GM21786 (cell line): ENCODE measurements around the gene ARHGEF4.
A peak's percentile ranks its signal among the peaks of the same experiment; 100 is the strongest.

Experiments used
- ATAC-seq: cut with Tn5 transposase; IDR thresholded peaks from one replicate; pipeline ENCODE4 v1.9.1; 2021; ENCODE audit not compliant: unreplicated experiment

Gene ARHGEF4

DNA sequence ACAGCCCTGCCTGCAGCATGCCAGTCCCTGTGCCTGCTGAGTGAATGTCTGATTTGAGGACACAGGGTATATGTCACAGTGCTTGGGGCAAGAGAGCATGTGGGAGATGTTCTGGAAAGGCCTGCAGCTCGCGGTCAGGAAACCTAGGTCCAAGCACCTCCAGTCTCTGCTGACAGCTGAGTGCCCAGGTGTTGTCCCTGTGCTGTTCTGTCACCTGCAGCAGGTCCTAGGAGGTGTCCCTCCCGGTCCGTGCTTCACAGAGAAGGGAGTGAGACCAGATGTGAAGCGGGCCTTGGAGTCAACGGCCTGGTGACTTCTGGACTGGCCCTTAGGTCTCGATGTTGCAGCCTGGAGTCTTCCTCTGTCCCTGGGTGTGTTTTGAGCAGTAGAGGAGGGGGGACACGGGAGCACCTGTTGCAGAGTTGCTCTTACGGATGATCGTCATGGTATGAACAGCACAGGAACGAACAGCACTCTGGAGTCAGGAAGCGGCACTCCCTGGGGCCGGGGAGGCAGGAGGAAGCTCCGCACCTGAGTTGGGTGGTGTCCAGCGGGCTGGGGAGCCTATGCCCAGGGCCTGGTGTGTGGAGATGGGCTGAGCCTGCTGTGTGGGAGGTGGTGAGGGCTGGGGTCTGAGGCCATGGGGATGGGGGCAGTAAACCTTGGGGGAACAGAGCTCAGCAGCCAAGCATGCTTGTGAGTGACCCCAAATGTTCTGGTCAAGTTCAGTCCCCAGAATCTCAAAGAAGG, 21.6 kb upstream of the ARHGEF4 start:
- ATAC-seq = no peak

DNA sequence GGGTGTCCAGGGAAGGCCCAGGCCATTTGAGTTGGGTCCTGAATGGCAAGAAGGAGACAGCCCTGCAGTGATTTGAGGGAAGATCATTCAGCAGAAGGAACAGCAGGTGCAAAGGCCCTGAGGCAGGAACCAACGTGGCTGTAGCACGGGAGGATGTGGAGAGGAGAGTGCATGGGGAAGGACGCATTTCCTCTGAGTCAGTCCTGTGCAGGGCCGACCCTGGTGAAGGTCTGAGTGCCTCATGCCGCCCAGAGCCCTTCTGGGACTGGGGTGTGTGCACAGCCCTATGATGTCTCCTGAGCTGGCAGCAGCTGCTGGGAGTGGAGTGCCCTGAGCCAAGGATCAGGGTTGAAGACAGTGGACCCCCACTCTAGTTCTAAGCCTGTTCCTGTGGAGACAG, 17.9 kb upstream of the ARHGEF4 start:
- ATAC-seq = no peak

DNA sequence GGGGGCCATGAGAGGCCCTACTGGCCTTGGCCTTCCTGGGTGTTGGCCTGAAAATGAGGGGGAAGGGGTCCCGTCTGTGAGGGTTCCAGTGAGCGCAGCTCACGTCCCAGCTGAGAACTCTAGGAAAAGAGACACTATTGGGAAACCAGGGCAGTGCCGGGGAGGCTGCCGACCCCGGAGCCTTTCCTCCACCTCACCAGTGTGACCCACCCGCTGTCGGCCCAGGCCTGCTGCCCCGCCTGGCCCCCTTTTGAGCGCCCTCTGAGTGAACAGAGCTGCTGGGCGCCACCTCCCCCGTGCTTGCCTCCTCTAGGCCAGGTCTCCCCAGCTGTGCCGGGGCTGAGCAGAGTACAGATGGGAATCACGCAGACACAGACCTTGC, 17.5 kb upstream of the ARHGEF4 start:
- no peak for ATAC-seq

DNA sequence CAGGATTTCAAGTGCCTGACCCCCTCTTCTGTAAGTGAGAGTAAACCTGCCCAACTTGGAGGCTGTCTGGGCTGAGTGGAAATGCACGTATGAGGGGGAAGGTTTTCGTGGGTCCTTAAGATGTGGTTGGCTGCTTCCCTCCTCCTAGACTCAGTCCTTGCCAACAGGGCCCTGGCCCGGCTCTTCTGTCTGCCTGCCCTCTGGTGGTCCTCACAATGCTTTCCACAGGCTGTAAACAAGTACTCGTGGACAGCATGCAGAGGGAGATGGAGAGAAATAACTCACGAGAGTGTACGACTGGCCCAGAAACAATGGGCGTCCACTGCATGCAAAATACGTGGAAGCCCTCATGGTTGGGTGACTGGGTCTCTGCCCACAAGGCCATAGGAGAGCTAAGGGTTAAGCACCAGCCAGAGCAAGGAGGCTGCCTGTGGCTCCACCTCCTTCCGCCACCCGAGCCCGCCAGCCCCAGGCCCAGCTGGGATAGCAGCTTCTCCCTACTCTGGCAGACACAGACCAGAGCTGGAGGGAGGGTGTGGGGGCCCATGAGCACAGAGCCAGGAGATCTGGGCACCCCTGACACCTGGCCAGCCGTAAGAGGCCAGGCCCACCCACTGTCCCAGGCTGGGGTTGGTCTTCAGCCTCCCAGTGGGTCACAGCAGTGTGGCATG, 17.0 kb upstream of the ARHGEF4 start:
- ATAC-seq = no peak

DNA sequence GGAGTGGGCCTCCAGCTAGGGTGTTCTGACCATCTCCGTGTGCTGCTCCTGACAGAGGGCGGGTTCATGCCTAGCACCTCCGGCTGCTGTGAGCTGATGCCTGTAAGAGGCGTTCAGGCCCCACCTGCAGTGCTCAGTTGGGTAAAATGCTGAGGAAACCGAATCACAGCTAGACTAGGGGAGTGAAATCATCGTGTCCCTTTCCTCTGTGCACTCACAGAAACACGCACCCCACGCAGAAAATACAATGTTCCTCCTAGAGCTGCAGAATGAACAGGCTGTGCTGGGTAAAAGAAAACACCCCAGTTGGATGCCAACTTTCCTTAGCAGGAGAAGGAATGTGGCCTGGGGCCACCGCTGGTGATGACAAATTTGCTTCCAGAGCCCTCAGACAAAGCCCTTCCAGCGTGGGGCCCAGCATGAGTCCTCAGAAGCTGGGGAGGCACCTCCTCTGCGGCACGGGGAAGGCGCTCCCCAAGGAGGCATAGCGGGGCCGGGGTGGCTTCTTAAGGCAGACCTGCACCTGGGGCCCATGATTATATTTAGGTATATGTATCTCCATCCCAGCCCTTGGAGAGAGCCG, 16.3 kb upstream of the ARHGEF4 start:
- ATAC-seq = no peak

DNA sequence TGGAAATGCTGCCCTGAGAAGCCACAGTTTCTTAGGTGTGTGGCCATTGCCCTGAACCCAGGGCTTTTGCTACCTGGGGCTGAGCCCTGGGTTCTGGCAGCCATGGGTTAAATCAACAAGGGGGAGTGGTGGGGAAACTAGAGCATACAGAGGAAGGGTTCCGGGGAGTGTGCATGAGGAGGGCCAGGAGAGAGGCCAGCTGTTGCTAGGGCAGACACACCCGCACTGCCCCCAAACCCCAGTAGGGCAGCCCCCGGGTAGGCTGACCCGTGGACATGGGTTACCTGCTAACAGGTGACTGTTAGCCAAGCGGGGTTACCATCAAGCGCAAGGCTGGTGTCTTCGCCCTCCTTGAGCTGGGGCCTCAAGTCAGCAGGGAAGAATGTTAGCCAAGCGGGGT, 14.8 kb upstream of the ARHGEF4 start:
- ATAC-seq = no peak

DNA sequence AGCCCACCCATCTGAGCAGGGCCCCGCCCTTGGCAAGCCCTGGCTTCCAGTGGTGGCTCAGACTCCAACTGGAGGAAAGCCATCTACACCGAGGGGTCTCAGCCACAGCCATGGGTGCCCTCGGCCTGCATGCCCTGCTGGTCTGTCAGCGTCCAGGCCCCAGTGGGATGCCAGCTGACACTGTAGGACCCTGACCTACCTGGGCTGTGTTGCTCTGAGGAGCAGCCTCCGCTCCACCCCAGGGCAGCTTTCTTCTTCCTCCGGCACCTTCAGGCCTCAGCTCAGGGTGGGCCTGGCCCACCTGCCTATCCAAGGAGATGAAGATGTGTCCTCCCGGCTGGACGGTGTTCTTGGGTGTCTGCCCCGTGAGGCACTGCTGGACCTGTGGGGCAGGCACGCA, 13.9 kb upstream of the ARHGEF4 start:
- ATAC-seq = no peak

DNA sequence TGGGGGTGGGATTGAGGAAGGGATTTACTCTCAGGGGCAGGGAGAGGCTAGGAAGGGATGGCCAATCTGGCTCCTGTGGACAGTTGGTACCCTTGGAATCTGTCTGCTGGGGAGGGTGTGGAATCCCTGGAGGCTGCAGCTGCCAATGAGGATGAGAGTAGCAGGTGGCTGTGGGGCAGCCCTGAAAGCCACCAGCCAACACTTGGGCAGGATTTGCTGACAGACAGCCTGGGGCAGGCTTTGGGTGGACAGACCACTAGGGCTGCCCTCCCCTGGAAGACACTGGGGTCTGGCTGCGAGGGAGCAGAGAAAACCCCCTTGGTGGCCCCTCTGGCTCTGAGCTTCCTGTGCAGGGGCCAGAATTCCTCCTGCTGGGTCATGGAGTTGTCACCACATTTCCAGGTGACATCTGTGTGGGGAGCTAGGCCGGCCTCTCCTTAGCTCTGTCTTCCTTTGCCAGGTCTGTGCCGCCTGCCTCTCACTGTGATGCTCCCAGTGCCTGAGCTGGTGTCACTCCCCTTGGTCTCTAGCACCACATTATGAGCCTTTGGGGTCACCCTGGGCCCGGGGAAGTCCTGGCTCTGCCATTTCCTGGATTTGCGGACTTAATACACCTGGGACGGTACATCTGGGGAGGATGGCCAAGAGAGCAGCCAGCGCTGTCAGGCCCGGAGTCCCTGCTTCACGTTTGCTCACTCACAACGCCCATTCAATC, 13.4 kb upstream of the ARHGEF4 start:
- ATAC-seq = no peak

DNA sequence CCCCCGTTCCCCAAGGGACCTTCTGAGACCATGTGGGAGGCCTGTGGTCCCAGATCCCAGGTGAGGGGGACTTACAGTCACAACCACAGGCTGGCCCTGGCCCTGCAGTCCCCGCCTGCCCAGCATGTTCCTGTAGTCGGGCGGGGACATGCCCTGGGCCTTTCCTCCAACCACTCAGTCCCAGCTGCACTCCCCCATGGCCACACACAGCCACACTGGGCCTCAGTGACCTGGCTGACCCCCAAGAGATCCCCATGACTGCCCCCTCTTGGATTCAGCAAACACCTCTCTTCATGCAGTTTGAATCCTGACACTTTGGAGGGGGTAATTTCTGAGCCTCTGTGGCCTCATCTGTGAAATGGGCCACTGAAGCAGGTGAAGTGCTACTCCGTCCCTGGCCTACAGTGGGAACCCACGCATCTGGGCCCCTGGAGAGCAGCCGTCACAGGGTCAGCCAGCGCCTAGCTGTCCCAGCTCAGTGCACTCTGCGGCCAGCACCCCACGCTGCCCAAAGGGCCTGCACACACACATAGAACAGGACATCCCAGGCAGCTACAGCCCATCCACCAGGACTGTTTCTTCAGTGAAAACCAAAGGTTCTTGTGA, 12.7 kb upstream of the ARHGEF4 start:
- peak; percentile 27 for ATAC-seq

DNA sequence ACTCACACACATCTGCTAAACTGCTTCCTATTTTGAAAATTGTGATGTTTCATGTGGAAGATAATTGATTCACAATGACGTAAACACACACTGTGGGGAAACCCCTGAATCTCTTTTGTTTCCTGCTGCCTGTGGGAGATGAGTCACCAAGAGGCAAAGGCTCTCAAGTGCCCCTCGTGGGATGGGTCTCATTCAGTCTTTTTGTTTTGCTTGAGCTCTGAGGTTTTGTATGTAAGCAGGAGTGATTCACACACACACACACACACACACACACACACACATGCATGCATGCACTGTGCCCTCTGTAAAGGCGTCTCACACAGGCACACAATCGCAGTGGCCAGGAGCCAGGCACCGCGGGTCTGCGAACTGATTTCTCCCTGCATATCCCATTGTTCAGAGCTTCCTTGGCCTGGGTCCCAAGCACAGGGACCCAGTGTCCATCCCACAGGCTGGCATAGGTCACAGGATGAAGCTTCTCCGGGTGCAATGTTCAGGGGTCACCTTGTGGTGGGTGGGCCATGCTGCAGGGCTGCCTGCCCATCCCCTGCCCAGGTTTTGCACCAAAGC, 12.1 kb upstream of the ARHGEF4 start:
- peak; percentile 89 for ATAC-seq

DNA sequence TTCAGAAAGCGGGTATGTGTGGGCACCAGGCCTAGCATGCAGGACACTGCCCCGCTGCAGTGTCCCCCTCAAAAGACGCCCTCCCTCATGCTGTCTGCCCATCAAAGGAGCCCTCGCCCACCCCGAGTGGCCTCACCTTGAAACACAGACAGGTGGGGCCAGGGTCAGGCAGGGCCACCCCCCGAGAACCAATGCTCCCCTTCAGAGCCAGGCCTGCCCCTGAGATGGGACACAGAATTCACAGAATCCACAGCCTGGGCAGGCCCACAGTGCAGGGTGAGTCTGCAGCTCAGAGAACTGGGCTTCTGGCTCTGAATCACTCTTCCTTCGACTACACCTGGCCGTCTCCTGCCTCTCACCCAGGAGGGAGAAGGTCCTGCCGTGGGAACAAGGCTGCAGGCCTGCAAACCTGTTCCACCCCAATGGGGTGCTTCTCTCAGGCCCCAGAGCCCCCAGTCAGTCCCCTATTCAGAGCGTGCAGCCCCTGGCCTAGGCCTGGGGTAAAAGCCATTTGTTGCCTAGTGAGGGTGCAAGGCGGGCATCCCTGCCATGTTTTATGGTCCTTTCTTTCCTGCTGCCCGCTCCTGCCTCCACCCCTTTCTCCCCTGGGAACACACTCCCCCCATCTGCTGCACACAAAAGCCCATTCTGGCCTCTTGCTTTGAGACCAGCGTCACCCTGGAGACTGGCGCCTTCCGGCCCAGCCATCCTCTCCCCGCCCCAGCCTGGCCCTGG, 11.3 kb upstream of the ARHGEF4 start:
- no peak for ATAC-seq

DNA sequence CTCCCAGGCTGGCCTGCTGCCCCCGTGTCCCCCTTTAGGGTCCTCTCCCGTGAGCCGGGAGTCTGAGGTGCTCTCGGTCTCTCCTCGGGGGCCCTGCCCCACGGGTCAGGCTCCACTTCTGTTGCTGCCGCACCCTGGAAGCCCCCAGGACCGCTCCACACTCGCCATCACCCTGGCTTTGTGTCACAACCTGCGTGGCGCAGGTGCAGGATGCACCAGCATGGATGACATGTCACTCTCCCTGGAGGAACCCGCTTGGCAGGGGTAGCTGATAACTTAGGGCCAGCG, 10.8 kb upstream of the ARHGEF4 start:
- no peak for ATAC-seq

DNA sequence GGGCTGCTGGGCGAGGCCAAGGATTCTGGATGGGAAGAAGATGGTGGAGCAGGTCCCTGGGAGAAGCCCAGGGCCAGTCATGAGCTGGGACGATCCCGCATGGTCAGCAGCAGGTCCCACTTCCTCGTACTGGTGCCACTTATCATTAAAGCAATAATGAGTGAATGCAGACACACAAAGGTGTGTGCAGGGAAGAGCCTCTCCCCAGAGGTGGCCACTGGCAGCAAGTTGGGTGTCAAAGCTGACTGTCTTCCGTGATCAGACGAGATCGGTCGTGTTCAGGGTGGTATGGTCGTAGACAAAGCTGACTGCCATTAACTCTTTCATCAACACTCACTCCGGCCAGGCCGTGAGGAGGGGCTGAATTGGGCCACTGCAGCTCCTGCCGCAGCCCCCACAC, 10.3 kb upstream of the ARHGEF4 start:
- no peak for ATAC-seq

DNA sequence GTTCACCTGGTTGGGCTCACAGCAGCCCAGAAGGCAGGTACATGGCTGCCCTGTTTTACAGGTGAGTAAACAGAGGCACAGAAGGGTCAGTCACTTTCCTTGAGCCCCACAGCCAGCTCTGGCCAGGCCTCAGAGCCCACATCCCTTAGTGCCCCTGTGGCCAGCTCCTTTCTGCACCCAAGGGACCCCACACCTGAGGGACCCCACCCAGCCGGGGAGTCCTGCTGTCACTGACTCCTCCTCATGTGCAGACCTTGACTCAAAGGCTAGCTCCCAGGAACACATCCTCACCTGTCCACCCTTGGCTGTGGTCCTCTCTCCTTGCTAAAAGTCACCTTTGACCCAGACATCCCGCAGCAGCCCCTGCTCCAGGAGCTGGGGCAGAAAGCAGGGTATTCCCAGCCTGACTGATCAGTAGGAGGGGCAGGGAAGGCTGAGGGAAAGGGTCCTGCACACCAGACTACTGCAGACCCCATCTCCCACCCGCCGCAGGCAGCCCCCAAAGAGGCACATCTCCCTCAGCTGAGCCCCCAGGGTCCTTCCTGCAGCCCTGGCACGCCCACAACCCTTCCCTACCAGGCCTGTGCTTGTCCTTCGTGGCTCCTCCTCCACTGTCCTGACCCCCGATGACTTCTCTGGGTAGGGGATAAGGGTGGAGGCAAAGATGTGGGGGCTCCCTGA, 9.8 kb upstream of the ARHGEF4 start:
- ATAC-seq = no peak

DNA sequence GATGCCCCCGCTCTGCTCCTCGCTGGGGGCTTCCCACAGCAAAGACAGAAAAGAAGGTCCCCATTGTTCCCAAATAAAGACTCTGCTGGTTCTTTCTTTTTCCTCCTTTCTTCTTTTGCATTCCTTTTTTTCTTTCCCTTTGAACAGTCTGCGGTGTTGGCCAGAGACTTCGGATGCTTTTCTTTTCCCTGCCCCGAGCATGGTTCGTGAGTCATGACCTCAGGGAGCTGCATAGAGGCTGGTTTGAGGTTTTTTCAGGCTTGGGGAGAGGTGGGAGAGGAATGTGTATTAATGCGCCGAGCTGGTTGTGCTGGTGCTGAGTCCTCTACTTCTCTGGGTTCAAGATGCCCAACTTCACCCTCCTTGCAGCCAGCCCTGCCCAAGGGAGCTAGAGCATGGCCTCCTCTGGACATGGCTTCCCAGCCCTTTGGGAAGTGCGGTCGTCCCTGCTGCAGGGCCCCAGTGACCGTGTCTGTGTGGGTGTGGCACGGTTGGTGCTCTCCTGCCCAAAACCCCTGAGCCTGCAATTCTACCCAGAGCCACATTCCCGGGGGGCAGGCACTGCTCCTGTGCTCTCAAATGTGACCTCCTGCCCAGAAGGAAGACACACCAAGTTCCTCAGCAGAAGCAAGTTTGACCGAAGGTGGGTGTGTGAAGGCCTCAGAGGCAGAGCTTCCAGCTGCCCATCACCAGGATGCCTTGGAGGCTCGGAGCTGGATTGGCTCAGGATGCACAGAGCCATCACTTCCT, 9.0 kb upstream of the ARHGEF4 start:
- ATAC-seq = no peak

DNA sequence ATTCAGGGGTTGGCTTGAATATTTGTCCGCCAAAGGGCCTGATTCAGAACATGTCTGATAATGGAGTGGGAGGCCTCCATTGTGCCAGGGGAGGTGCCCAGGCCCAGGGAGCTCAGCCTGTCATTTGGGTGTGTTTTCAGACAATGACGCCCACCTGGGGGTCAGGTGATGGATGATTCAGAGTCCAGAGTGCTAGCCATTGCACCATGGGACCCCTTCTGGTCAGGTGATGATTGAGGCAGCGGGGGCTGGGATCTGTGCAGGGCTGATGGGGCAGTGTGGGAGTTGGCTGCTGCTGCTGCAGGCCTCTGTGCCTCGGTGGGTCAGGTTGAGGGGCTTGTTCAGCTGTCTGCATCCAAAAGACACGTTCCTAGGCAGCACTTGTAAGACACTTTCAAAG, 8.3 kb upstream of the ARHGEF4 start:
- ATAC-seq = no peak

DNA sequence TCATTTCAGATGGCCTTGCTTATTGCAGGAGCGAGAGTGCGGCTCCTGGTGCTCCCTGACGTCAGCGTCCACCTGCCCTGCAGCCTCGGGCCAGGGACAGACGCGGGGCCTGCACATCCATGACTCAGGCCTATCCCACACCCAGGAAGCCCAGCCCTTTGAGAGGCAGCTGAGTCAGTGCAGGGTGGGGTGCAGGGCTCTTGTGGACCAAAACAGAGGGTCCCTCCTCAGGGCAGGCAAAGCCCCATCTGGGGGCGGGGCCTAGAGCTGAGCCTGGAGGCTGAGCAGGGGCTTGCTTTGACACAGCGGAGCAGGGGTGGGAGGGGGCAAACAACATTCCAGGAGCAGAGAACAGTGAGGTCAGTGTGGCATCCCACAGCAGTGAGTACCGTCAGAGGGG, 7.7 kb upstream of the ARHGEF4 start:
- no peak for ATAC-seq

DNA sequence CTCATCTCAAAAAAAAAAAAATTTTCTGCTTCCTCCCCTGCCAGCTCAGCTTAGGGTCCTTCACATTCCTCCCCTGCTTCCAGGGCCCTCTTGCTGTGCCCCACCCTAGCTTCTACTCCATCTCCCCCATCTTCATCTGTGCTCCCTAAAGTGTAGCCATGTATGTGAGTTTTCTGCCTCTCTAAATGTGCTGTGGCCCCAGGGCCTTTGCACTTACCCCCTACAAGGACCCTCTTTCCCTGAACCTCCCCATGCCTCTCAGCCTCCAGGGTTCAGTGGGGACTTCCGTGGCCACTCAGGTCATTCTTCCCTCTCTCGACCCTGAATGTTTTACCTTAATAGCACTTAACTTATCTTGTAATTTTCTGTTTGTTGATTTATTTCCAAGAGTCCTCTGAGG, 6.2 kb upstream of the ARHGEF4 start:
- no peak for ATAC-seq

DNA sequence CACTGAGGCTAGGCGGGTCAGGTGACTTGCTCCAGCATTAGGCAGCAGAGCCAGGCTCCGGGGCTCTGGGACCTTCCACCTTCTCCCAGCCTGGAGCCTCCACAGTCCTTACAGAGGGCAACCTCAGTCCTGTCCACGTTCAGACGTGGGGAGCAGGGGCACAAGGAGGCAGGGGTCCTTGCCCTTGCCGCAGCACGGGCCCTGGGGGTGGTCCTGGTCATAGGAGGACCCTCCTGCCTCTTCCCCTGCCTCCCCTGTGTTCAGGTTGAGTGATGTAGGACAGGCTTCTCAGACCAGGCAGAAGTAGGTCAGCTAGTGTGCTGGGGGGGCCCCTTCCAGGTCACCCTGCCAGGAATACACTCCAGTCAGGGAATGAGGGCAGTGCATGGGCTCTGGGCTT, 5.4 kb upstream of the ARHGEF4 start:
- no peak for ATAC-seq
